ENCODE results near the gene GPATCH8. TPM values are rescaled to one million over a fixed set of nuclear protein-coding genes. Genes with fewer than 3 reads are reported as not detected.
A peak's percentile ranks its signal among the peaks of the same experiment; 100 is the strongest.

GPATCH8 gene
- total RNA-seq, 1 experiment from 2014 or later: 51.5 TPM

GRCh38 chr17:44362949-44363612, 140.1 kb downstream of the GPATCH8 start:
- peak overlapping the region; percentile 58 for H3K4me2 ChIP-seq (ENCODE audit: insufficient read depth, insufficient read length, low read length)
- peak overlapping the region; percentile 75 to 90 for H3K4me3 Mint-ChIP-seq

More at GRCh38 chr17:44362949-44363612, 140.1 kb downstream of the GPATCH8 start:
- Histone ChIP-seq H3K14ac (ENCODE audit: insufficient read depth, low read length) (no peak overlapping the region), H2BK12ac (ENCODE audit: insufficient read length, low read depth, low read length) (no peak overlapping the region), H2BK15ac (ENCODE audit: low read depth, low read length) (no peak overlapping the region), H3K4ac (ENCODE audit: low read depth, low read length) (no peak overlapping the region), H3K79me1 (ENCODE audit: insufficient read depth, low read depth, low read length, poor library complexity, severe bottlenecking) (no peaks in the 10 kb centered on the region), H4K5ac (ENCODE audit: insufficient read length, low read depth, low read length) (no peak overlapping the region), H2BK120ac (ENCODE audit: low read depth, low read length, poor library complexity, severe bottlenecking) (no peak overlapping the region), H3K9ac (ENCODE audit: extremely low read depth, insufficient read length, low read length) (no peak overlapping the region), H3K23ac (ENCODE audit: insufficient read length, low read depth, low read length) (no peak overlapping the region), H3T11ph (ENCODE audit: low read length) (no peak overlapping the region), H4K20me1 (ENCODE audit: control insufficient read depth, insufficient read depth, insufficient read length) (no peaks in the 10 kb centered on the region), H2AFZ (ENCODE audit: low read length) (no peak overlapping the region), H3K79me2 (ENCODE audit: insufficient read depth, low read length) (no peaks in the 10 kb centered on the region), H3K23me2 (ENCODE audit: insufficient read length, low read depth, low read length, poor library complexity, severe bottlenecking) (peaks cover 13% of the 10 kb centered on the region), H3K9me3 (ENCODE audit: control insufficient read depth, low read depth, low read length) (no peaks in the 10 kb centered on the region), H3K4me1 (ENCODE audit: insufficient read depth, low read length) (peaks cover 14% of the 10 kb centered on the region), H3K56ac (ENCODE audit: insufficient read length, low read depth, low read length) (no peak overlapping the region), H3K27me3 (ENCODE audit: insufficient read depth, low read length) (no peaks in the 10 kb centered on the region; the same call in 1 of the 2 replicates), H2BK5ac (ENCODE audit: insufficient read length, low read length) (no peak overlapping the region), H3K18ac (ENCODE audit: insufficient read length, low read depth, low read length) (no peak overlapping the region), H2BK20ac (ENCODE audit: low read depth, low read length, poor library complexity, severe bottlenecking) (no peak overlapping the region), H3K27ac (ENCODE audit: insufficient read length, low read depth, low read length) (no peak overlapping the region), H2AK5ac (ENCODE audit: insufficient read length, low read length) (no peak overlapping the region), H4K91ac (ENCODE audit: insufficient read length, low read depth, low read length) (no peak overlapping the region), H4K8ac (replicated peaks; ENCODE audit: insufficient read length, low read depth, low read length) (no peak overlapping the region)
- WGBS (ENCODE audit: extremely low coverage, insufficient read length, low lambda C conversion rate): no CpG with 5 or more reads among the region's 45 CpGs
- Mint-ChIP-seq H3K36me3 (ENCODE audit: insufficient read depth in 1 of 3, low read depth in 3 of 3) (peaks cover 0 to 15% (median 9%) of the 10 kb centered on the region in 3 experiments; a peak in 5 of 7 replicates), H3K27ac (peak overlapping the region in 1 of 3 experiments; percentile 75; a peak in 1 of 7 replicates), H3K4me1 (peaks cover 22 to 36% of the 10 kb centered on the region in 2 experiments), H3K27me3 (ENCODE audit: low read depth) (peaks cover 35% of the 10 kb centered on the region), H3K9me3 (no peaks in the 10 kb centered on the region)
- TF ChIP-seq, protein P1, sequence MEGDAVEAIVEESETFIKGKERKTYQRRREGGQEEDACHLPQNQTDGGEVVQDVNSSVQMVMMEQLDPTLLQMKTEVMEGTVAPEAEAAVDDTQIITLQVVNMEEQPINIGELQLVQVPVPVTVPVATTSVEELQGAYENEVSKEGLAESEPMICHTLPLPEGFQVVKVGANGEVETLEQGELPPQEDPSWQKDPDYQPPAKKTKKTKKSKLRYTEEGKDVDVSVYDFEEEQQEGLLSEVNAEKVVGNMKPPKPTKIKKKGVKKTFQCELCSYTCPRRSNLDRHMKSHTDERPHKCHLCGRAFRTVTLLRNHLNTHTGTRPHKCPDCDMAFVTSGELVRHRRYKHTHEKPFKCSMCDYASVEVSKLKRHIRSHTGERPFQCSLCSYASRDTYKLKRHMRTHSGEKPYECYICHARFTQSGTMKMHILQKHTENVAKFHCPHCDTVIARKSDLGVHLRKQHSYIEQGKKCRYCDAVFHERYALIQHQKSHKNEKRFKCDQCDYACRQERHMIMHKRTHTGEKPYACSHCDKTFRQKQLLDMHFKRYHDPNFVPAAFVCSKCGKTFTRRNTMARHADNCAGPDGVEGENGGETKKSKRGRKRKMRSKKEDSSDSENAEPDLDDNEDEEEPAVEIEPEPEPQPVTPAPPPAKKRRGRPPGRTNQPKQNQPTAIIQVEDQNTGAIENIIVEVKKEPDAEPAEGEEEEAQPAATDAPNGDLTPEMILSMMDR (conservative IDR thresholded peaks at IDR 0.05): no peak
- DNase-seq: no peak
